GM18502 (cell line): Measurements from ENCODE around the gene ALDH7A1.
A peak's percentile ranks its signal among the peaks of the same experiment; 100 is the strongest.
"Not testable (repeated sequence)": the region's sequence is repeated elsewhere in the genome, so short reads cannot be mapped to it uniquely, and the experiment has no call there.

Source experiments
- ATAC-seq: cut with Tn5 transposase; IDR thresholded peaks from one replicate; pipeline ENCODE4 v1.9.1; 2021; ENCODE audit warnings: mild to moderate bottlenecking; ENCODE audit not compliant: unreplicated experiment, poor library complexity

ALDH7A1 gene

DNA sequence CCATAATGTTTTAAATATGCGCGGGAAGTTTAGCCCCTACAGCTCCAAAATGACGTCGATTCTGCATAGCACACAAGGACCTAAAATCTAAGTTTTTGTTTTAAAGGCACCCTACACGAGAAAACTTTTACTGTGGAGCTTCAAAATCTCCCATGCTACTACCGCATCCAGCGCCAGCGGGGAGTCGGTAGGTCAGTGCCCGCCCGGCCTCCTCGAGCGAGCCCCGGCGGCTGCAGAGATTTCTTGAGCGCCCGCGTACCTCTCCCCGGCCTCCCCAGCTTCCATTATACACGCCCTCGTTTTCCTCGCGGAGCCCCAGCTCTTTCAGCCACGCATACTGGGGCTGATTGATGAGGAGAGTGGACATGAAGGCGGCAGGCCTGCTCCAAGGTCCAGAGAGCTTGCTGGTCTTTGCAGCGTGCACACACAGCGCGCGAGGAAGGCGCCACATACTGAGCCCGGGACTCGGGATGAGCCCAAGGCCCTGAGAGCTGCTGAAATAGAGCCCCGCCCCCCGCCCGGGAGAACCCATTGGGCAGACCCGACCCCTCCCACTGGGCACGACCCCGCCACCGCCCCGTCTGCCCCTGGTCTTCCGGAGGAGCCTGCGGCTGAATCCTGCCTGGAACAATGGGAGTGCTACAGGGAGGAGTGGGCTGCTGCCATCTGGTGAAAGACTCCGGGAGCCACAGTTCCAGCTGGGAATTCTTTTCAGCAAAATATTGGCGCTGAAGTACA lies at the start of gene ALDH7A1:
ALDH7A1 (minus strand) TSS at position 472 of the 738 bp plus-strand sequence; CDS start at position 451, 21 bp downstream.
- ATAC-seq = peak; percentile 91

GRCh38 chr5:126641387-126641786 lies 46.4 kb upstream of the ALDH7A1 start:
- no peak for ATAC-seq

GRCh38 chr5:126640866-126641265 lies 45.8 kb upstream of the ALDH7A1 start:
- ATAC-seq = no peak

GRCh38 chr5:126636956-126637355 lies 41.9 kb upstream of the ALDH7A1 start:
- ATAC-seq = no peak

DNA sequence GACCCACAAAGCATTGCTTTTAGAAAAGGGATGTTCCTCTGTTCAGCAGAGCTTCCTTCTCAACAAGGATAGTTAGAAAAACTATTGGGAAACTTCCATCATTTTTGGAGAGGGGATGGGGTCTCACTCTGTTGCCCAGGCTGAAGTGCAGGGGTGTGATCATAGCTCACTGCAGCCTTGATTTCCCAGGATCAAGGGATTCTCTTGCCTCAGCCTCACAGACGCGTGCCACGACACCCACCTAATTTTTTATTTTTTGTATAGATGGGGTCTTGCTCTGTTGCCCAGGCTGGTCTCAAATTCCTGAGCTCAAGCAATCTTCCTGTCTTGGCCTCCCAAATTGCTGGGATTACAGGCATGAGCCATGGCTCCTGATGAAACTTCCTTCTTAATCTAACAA lies 40.6 kb upstream of the ALDH7A1 start:
- no peak for ATAC-seq

DNA sequence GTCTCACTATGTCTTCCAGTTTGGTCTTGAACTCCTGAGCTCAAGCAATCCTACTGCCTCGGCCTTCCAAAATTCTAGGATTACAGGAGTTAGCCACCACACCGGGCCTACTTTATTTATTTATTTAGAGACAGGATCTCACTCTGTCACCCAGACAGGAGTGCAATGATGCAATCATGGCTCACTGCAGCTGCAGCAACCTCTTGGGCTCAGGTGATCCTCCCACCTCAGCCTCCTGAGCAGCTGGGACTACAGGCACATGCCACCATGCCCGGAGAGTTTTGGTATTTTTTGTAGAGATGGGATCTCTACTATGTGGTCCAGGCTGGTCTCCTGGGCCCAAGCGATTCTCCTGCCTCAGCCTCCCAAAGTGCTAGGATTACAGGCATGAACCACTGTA lies 38.5 kb upstream of the ALDH7A1 start:
- no peak for ATAC-seq

DNA sequence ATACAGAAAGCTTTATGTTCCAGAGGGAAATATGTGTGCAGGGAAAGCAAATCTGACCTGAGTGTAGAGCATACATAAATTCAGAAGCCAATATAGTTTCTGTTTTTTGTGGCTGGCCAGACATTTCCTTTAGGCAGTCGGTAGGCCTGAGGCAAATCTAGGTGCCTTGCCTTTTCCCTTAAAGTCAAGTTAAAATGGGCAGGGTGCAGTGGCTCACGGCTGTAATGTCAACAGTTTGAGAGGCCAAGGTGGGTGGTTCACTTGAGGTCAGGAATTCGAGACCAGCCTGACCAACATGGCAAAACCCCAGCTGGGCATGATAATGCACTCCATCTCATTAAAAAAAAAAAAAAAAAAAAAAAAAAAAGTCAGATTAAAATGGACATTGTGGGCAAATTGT lies 36.9 kb upstream of the ALDH7A1 start:
- ATAC-seq = no peak

- no peak for ATAC-seq
These were observed 33.1 kb upstream of the ALDH7A1 start for GRCh38 chr5:126628102-126628501.

GRCh38 chr5:126624534-126624933 lies 29.5 kb upstream of the ALDH7A1 start:
- ATAC-seq = no peak

DNA sequence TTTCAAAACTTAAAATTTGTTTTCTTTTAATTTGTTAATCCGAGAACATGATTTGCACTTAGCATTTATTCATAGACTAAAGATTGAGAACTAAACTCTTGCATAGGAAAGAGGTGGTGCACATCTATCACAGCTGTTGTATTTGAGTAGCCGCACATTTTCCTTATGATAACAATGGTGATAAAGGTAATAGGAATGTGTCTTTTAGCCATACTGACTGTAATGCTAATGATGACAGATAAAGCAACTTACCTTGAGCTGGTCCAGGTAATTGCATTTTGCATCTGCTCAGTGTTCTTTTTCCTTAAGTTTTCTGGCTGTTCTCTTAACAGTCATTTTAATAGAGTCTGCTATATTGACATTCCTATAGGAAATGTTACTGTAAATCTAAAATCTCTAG lies 24.8 kb upstream of the ALDH7A1 start:
- no peak for ATAC-seq

DNA sequence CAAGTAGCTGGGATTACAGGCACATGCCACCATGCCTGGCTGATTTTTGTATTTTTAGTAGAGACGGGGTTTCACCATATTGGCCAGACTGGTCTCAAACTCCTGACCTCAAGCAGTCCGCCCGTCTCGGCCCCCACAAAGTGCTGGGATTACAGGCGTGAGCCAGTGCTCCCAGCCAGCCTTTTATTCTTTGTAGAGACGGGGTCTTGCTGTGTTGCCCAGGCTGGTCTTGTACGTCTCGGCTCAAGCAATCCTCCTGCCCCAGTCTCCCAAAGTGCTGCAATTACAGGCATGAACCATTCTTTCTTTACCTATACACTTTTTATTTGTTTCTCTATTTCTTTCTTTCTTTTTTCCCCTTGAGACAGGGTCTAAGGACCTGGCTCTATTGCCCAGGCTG lies 22.6 kb upstream of the ALDH7A1 start:
- not testable (repeated sequence) for ATAC-seq

GRCh38 chr5:126615286-126615685 lies 20.3 kb upstream of the ALDH7A1 start:
- ATAC-seq = peak; percentile 94

DNA sequence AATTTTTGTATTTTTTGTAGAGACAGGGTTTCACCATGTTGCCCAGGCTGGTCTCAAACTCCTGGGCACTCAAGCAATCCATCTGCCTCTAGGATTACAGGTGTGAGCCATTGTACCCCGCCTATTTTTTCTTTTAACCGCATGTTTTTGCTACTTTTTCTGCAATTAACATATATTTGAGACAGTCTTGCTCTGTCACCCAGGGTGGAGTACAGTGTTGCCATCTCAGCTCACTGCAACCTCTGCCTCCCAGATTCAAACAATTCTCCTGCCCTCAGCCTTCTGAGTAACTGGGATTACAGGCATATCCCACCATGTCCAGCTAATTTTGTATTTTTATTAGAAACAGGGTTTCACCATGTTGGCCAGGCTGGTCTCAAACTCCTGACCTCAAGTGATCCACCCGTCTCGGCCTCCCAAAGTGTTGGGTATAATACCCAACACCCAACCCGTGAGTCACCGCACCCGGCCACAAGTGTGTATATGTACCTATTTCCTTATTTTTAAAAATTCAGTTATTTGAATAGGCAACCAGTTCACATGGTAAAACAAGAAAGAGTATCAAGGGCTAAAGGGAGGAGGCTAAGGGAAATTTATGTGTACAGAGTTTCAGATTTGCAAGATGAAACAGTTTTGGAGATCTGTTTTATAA lies 19.0 kb upstream of the ALDH7A1 start:
- ATAC-seq = no peak

DNA sequence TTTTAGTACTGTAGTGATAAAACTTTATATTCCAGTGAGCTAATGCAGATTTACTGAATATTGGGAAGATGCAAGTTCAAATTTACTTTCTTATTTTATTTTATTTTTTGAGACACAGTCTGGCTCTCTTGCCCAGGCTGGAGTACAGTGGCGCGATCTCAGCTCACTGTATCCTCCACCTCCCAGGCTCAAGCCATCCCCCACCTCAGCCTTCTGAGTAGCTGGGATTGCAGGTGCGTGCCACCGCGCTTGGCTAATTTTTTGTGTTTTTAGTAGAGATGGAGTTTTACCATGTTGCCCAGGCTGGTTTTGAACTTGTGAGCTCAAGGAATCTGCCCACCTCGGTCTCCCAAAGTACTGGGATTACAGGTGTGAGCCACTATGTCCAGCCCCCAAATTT lies 15.6 kb upstream of the ALDH7A1 start:
- ATAC-seq = no peak

DNA sequence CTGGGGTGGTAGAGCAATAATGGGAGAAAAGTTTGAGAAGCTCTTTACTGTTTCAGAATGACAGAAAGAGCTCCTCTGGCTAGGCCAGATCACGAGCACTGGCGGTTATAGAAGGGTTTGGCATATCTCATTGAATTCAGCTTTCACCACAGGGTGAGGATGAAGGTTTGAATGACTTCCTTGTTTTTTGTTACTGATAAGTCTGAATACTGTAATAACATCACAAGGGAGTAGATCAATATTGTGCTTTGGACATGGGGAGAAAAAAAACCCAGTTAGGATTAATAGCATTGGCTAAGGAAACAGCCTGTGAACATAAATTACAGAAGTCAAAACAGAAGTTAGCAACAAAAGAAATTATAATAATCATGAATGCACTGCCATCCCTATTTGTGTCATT lies 15.1 kb upstream of the ALDH7A1 start:
- ATAC-seq = no peak

DNA sequence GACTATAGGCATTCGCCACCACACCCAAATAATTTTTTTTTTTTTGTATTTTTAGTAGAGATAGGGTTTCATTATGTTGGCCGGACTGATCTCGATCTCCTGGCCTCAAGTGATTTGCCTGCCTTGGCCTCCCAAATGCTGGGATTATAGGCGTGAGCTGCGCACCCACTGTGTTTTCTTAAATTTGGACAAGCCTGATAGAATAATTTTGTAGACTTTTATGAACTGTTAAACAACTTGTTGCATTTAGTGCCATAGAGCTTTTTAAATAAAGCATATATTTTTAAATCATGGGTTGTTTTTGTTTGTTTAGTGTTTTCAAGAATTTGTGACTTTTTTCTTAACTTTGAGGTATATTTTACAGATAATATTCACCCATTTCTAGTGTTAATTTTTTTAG lies 10.5 kb upstream of the ALDH7A1 start:
- no peak for ATAC-seq

- no peak for ATAC-seq
These were observed 8.5 kb upstream of the ALDH7A1 start for GRCh38 chr5:126603402-126603991.

DNA sequence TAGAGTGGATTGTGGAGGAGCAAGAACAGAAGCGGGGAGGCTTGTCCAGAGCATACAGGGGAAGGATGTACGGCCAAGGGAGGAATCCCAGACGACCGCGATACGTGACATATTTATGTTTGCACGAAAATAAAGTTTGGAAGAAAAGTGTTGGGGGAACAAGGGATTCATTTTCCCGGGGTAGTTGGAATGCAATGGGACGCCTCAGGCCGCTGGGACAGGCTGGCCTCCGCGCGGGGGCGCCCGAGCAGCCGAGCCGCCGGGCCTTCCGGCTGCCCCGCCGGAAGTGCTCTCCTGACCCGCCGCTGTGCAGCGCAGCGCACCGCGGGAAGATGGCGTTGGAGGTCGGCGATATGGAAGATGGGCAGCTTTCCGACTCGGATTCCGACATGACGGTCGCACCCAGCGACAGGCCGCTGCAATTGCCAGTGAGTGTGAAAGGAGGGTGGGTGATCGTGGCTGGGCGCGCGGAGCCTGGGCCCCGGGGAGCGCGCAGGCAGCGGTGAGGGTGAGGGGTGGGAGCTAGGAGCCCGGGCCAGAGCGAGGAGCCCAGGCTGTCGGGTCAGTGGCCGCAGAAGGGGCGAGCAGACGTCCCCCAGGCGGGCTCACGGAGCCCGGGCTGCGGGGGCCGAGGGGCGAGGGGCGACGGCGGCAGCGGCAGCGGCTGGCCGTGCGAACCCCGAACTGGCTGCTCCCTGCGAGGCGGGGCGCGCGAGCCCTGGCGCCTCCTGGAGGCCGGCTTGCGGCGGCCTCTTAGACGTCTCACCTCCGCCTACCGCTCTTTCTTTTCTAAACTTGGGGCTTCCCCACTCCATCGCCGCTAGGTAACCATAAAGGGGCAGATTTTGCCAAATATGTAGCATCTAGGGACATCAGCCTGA lies 5.9 kb upstream of the ALDH7A1 start, which contains the start of gene PHAX:
PHAX (plus strand) TSS at position 317 of the 881 bp plus-strand sequence; CDS start at position 333, 16 bp downstream.
- peak; percentile 95 for ATAC-seq

- ATAC-seq = not testable (repeated sequence)
These were observed 5.1 kb upstream of the ALDH7A1 start for GRCh38 chr5:126599971-126600630.

DNA sequence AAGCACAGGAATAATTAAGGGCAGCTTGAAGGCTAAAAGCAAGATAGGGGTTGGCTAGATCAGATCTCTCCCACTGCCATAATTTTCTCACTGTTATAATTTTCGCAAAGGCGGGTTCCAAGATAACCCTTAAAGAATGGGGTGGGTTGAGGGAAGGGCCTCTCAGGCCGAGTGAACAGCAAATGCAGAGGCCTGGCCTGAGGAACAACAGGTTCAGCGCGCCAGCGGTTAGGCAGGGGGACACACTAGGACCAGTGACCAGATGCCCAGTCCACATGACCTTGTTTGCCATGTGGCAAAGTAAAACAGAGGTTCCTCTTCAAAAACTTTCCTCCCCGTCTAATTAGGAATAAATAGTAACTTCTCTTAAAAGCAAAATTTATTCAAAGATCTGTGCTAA lies 4.5 kb upstream of the ALDH7A1 start:
- ATAC-seq = no peak
